NB4 (cell line): ENCODE measurements around the gene CFAP300.

ENCODE experiments used
- MYC ChIP-seq: IDR thresholded peaks from 2 replicates; pipeline ENCODE4 v1.6.1; 2011; ENCODE audit warnings: low read depth, low read length
- POLR2A ChIP-seq: IDR thresholded peaks from 2 replicates; pipeline ENCODE4 v1.6.1; 2011; ENCODE audit warnings: mild to moderate bottlenecking; ENCODE audit not compliant: insufficient read length; ENCODE audit errors: extremely low read depth
- TF ChIP-seq, protein P1 (sequence below): IDR thresholded peaks from one replicate; pipeline ENCODE4 v1.5.1; 2012; ENCODE audit warnings: low read depth, low read length

- TF ChIP-seq, protein P1, sequence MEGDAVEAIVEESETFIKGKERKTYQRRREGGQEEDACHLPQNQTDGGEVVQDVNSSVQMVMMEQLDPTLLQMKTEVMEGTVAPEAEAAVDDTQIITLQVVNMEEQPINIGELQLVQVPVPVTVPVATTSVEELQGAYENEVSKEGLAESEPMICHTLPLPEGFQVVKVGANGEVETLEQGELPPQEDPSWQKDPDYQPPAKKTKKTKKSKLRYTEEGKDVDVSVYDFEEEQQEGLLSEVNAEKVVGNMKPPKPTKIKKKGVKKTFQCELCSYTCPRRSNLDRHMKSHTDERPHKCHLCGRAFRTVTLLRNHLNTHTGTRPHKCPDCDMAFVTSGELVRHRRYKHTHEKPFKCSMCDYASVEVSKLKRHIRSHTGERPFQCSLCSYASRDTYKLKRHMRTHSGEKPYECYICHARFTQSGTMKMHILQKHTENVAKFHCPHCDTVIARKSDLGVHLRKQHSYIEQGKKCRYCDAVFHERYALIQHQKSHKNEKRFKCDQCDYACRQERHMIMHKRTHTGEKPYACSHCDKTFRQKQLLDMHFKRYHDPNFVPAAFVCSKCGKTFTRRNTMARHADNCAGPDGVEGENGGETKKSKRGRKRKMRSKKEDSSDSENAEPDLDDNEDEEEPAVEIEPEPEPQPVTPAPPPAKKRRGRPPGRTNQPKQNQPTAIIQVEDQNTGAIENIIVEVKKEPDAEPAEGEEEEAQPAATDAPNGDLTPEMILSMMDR = no peak
- TF ChIP-seq POLR2A (no peak), MYC (no peak)
These were observed 70.4 kb downstream of the CFAP300 start for GRCh38 chr11:102117472-102118113.
